B cell (primary cell): ENCODE data around the gene CTPS1. TPM values are rescaled to one million over a fixed set of nuclear protein-coding genes. Genes with fewer than 3 reads are reported as not detected.

ENCODE experiments used
- ATAC-seq: fragments of 200-7000 bp; cut with Tn5 transposase; one replicate; pipeline ENCODE4 v1.10.0; 2021; ENCODE audit warnings: low read depth, mild to moderate bottlenecking, moderate number of reproducible peaks, moderate library complexity
- CTCF ChIA-PET: fragments of 350-600 bp; sonication (Branson Sonifier 250); formaldehyde crosslinking; loops from one replicate; lab custom pipeline; 2021; ENCODE audit warnings: antibody characterized with exemption, inconsistent platforms; lab: Charles Lee
- POLR2A ChIA-PET: fragments of 350-600 bp; sonication (Branson Sonifier 250); formaldehyde crosslinking; loops from one replicate; lab custom pipeline; 2021; ENCODE audit warnings: antibody characterized with exemption; lab: Charles Lee
- DNase-seq: peaks from one replicate; pipeline ENCODE4 v3.0.0; 2013
- H2AFZ ChIP-seq: 2 replicates; pipeline ENCODE4 v1.6.1; 2012; ENCODE audit warnings: mild to moderate bottlenecking, low read depth, low read length; ENCODE audit not compliant: insufficient read depth, poor library complexity, severe bottlenecking
- H3K27ac ChIP-seq, 2 donors: 1 replicate in 1 of 2; 2 replicates in 1 of 2; pipeline ENCODE4 v1.5.1; 2012 to 2013; ENCODE audit warnings: low read length in 2 of 2, mild to moderate bottlenecking in 2 of 2, moderate library complexity in 1 of 2
- H3K27me3 ChIP-seq, 4 experiments: fragments of 200-600 bp in 1 of 4; sonication (generic) in 1 of 4; replicated peaks in 1 of 4; 1 replicate in 2 of 4; 2 replicates in 2 of 4; pipeline versions ENCODE4 v1.6.1 to v1.7.0; 2013 to 2016; ENCODE audit warnings: low read length in 3 of 4, mild to moderate bottlenecking in 2 of 4, mixed read lengths in 1 of 4, moderate library complexity in 1 of 4; ENCODE audit not compliant: insufficient read depth in 4 of 4, control insufficient read depth in 3 of 4; ENCODE audit errors: control extremely low read depth in 1 of 4
- H3K36me3 ChIP-seq, 2 experiments: replicated peaks in 1 of 2; 1 replicate in 1 of 2; 2 replicates in 1 of 2; pipeline versions ENCODE4 v1.6.1 to v1.7.1; 2013; ENCODE audit warnings: low read length in 1 of 2; ENCODE audit not compliant: insufficient read depth in 2 of 2, control insufficient read depth in 1 of 2; ENCODE audit errors: control extremely low read depth in 1 of 2, extremely low read depth in 1 of 2
- H3K4me1 ChIP-seq, 2 donors: fragments of 200-600 bp in 1 of 2; sonication (generic) in 1 of 2; 1 replicate in 1 of 2; 2 replicates in 1 of 2; pipeline versions ENCODE4 v1.5.1 to v1.6.1; 2013 to 2017; ENCODE audit warnings: low read length in 2 of 2; ENCODE audit not compliant: control insufficient read depth in 2 of 2, insufficient read depth in 2 of 2
- H3K4me2 ChIP-seq: replicated peaks from 2 replicates; pipeline ENCODE3; 2012; ENCODE audit warnings: mild to moderate bottlenecking, low read depth, low read length; ENCODE audit not compliant: poor library complexity, severe bottlenecking
- H3K4me3 ChIP-seq, 5 experiments: fragments of 200-600 bp in 1 of 5; sonication (generic) in 1 of 5; 1 replicate in 3 of 5; 2 replicates in 2 of 5; pipeline versions ENCODE4 v1.5.1 to v1.7.0; 2011 to 2016; ENCODE audit warnings: low read length in 4 of 5, mild to moderate bottlenecking in 4 of 5, low read depth in 2 of 5, control low read depth in 1 of 5, moderate library complexity in 1 of 5; ENCODE audit not compliant: insufficient read depth in 1 of 5; ENCODE audit errors: control extremely low read depth in 1 of 5, extremely low read depth in 1 of 5
- H3K79me2 ChIP-seq: fragments of 200-600 bp; sonication (generic); one replicate; pipeline ENCODE4 v1.6.0; 2016; ENCODE audit warnings: low read length; ENCODE audit not compliant: control insufficient read depth, insufficient read depth
- H3K9ac ChIP-seq: fragments of 200-600 bp; sonication (generic); 2 replicates; pipeline ENCODE4 v1.6.1; 2017; ENCODE audit warnings: mild to moderate bottlenecking, low read length, moderate library complexity
- H3K9me3 ChIP-seq, 3 donors: one replicate each; pipeline versions ENCODE4 v1.6.1 to v1.7.1; 2013; ENCODE audit warnings: low read length in 2 of 3; ENCODE audit not compliant: control insufficient read depth in 2 of 3, insufficient read depth in 1 of 3; ENCODE audit errors: control extremely low read depth in 1 of 3
- H4K20me1 ChIP-seq: 2 replicates; pipeline ENCODE4 v1.6.0; 2012; ENCODE audit warnings: mild to moderate bottlenecking, low read length; ENCODE audit not compliant: insufficient read depth, control insufficient read depth, poor library complexity, severe bottlenecking
- H3K27ac Mint-ChIP-seq: one replicate; pipeline ENCODE4 v1.8.0; 2021; ENCODE audit warnings: mixed read lengths
- H3K27me3 Mint-ChIP-seq: one replicate; pipeline ENCODE4 v1.8.0; 2021; ENCODE audit warnings: mixed read lengths
- H3K4me1 Mint-ChIP-seq: one replicate; pipeline ENCODE4 v1.8.0; 2021; ENCODE audit warnings: mixed read lengths
- H3K4me3 Mint-ChIP-seq: one replicate; pipeline ENCODE4 v1.8.0; 2021; ENCODE audit warnings: mixed read lengths
- H3K9me3 Mint-ChIP-seq: one replicate; pipeline ENCODE4 v1.8.0; 2022; ENCODE audit warnings: mixed read lengths; ENCODE audit not compliant: insufficient read depth
- EZH2 ChIP-seq: IDR thresholded peaks from 2 replicates; pipeline ENCODE4 v1.6.1; 2012; ENCODE audit warnings: borderline replicate concordance, low read depth, mild to moderate bottlenecking, moderate library complexity, low read length; ENCODE audit not compliant: insufficient read depth, poor library complexity, severe bottlenecking
- WGBS: methylation state at CpG from one replicate; pipeline ENCODE4 v1.1.5; 2013; ENCODE audit warnings: missing lambda C conversion rate; ENCODE audit not compliant: insufficient coverage; 5-methylcytosine and 5-hydroxymethylcytosine counted together
- intact Hi-C: fragments of 100-400 bp; cut with micrococcal nuclease; formaldehyde crosslinking; loops from one replicate; pipeline ENCODE4 v1.10.0; 2022
- polyA plus RNA-seq: library from polyadenylated mRNA; depleted of rRNA; stranded (reverse); fragments of >200 nt; gene quantifications from 2 replicates; pipeline ENCODE4 v1.2.3, GENCODE V29; 2012
- total RNA-seq, 2 donors: library from RNA; stranded (reverse); fragments of 120-200 nt in 1 of 2; gene quantifications; 1 replicate in 1 of 2; 2 replicates in 1 of 2; pipeline versions ENCODE4 v1.2.3 to v1.2.4, GENCODE V29; 2013 to 2022
- TF ChIP-seq, protein P1 (sequence below): fragments of 200-600 bp; IDR thresholded peaks from one replicate; pipeline ENCODE4 v1.8.0; 2022; ENCODE audit warnings: antibody characterized with exemption, mild to moderate bottlenecking

Gene CTPS1
- total and polyA plus RNA-seq, 2 donors (not counting 1 experiment from before 2014, with no cell fraction given), result 9.2 to 17.9 TPM

DNA sequence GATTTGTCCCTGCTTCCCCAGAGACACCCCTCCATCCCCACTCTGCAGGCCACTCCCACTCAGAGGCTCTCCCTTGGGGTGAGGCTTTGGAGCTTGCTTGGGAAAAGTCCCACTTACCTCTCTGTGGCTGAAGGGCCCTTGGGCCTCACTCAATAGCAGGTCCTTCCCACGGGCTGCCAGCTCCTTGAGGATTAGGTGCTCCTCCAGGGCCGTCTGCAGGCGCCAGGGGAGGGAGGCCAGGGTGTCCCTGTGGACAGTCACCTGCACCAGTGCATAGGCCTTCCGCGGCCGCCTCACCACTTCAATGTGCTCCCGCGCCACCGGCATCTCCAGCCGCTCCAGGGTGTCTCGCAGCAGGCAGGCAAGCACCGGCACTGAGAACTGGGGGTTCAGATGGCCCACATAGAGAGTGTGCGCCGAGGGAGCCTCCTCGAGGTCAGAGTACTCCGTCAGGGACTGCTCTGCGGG is 40.6 kb downstream of the CTPS1 start:
- Histone ChIP-seq H3K4me1 (peaks cover 4 to 17% of the 10 kb centered on the region in 2 donors), H3K9ac (no peak overlapping the region), H2AFZ (no peak overlapping the region), H4K20me1 (no peaks in the 10 kb centered on the region), H3K9me3 (peaks cover 0 to 8% (median 0%) of the 10 kb centered on the region in 3 donors), H3K36me3 (no peaks in the 10 kb centered on the region), H3K4me3 (no peak overlapping the region), H3K27ac (no peak overlapping the region), H3K79me2 (no peaks in the 10 kb centered on the region), H3K27me3 (no peaks in the 10 kb centered on the region), H3K4me2 (no peak overlapping the region)
- no peak for DNase-seq
- TF ChIP-seq EZH2, result no peak
- TF ChIP-seq, protein P1, sequence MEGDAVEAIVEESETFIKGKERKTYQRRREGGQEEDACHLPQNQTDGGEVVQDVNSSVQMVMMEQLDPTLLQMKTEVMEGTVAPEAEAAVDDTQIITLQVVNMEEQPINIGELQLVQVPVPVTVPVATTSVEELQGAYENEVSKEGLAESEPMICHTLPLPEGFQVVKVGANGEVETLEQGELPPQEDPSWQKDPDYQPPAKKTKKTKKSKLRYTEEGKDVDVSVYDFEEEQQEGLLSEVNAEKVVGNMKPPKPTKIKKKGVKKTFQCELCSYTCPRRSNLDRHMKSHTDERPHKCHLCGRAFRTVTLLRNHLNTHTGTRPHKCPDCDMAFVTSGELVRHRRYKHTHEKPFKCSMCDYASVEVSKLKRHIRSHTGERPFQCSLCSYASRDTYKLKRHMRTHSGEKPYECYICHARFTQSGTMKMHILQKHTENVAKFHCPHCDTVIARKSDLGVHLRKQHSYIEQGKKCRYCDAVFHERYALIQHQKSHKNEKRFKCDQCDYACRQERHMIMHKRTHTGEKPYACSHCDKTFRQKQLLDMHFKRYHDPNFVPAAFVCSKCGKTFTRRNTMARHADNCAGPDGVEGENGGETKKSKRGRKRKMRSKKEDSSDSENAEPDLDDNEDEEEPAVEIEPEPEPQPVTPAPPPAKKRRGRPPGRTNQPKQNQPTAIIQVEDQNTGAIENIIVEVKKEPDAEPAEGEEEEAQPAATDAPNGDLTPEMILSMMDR, result no peak
- CTCF ChIA-PET, result no interaction called here
- WGBS, result 96% methylated on average over 17 of the region's 17 CpGs
- no peak overlapping the region for H3K4me3 Mint-ChIP-seq
- no peak for ATAC-seq
- H3K9me3 Mint-ChIP-seq, result no peaks in the 10 kb centered on the region
- intact Hi-C loops, result no loop called here
- no peak overlapping the region for H3K27ac Mint-ChIP-seq
- POLR2A ChIA-PET, result no interaction called here
- peaks cover 25% of the 10 kb centered on the region for H3K4me1 Mint-ChIP-seq
- H3K27me3 Mint-ChIP-seq, result no peaks in the 10 kb centered on the region

DNA sequence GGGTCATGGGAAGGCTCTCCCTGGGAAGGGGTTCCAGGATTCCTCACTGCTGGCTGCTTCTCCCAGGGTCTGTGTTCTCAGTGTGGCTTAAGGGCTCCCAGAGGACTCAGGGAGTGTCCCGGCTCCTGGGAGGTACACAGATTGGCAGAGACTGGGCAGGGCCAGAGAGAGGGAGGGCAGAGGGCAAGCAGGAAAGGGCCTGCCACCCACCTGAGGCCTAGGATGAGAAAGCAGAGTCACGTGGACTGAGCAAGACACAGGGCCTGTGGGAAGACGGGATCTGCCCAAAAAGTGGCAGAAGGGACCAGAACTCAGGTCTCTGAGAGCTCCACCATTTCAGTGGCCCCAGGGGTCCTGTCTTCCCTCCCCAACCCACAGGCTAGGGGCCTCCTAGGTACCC is 41.2 kb downstream of the CTPS1 start:
- no peak for ATAC-seq
- H3K27ac Mint-ChIP-seq, result no peak overlapping the region

More for the DNA sequence above, 41.2 kb downstream of the CTPS1 start:
- peaks cover 24% of the 10 kb centered on the region for H3K4me1 Mint-ChIP-seq
- POLR2A ChIA-PET, result no interaction called here
- Histone ChIP-seq H3K4me1 (peaks cover 7 to 17% of the 10 kb centered on the region in 2 donors), H3K9ac (no peak overlapping the region), H2AFZ (no peak overlapping the region), H4K20me1 (no peaks in the 10 kb centered on the region), H3K4me3 (no peak overlapping the region), H3K79me2 (no peaks in the 10 kb centered on the region), H3K9me3 (peaks cover 0 to 11% (median 0%) of the 10 kb centered on the region in 3 donors), H3K27ac (no peak overlapping the region), H3K4me2 (no peak overlapping the region), H3K36me3 (no peaks in the 10 kb centered on the region), H3K27me3 (no peaks in the 10 kb centered on the region)
- H3K9me3 Mint-ChIP-seq, result no peaks in the 10 kb centered on the region
- DNase-seq, result no peak
- CTCF ChIA-PET, result no interaction called here
- no peaks in the 10 kb centered on the region for H3K27me3 Mint-ChIP-seq
- no peak overlapping the region for H3K4me3 Mint-ChIP-seq
- TF ChIP-seq, protein P1, result no peak
- no peak for TF ChIP-seq EZH2
- intact Hi-C loops, result no loop called here
- WGBS, result 75% methylated on average over 3 of the region's 3 CpGs
